Measurements from ENCODE around the gene DAGLB. TPM values are rescaled to one million over a fixed set of nuclear protein-coding genes. Genes with fewer than 3 reads are reported as not detected.

Gene DAGLB
- total and polyA plus RNA-seq, 9 donors, result 10.1 to 14.0 (median 10.9) TPM

DNA sequence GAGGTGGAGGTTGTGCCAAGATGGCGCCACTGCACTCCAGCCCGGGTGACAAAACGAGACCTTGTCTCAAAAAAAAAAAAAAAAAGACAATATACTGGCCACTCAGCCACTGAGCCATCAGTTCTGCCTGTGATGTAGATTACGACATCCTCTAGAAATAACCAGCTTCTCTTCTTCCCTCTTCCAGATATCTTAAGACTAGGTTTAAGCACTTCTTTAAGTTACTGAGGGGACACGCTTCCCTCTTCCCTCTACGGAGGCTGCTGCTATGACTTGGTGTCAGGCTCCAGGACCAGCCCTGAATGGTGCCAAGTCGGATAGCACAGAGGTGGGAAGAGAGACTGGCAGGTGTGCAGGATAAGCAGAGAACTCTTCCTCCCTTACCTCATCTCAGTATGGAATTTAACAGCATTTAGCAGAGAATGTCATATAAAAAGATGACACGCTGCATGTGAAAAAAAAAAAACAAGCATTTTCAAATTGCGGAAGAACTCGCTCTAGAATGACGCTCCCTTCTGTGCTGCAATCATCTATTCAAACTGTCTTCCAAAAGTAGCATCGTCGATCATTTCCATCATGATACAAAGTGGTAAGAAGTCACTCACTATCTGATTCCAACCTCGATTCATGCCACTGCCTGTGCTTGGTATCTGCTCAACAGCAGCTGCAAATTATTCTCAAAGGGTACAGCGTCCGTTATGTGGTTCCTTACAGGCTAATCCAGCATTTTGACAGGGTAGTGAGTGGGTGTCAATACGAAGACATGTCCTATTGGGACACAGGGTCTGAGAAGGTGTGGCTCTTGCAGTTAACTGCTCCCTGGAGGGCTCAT is 13.8 kb downstream of the DAGLB start:
- H3K27ac ChIP-seq (ENCODE audit: low read length), result peak overlapping the region; percentile 53
- H3K4me1 ChIP-seq (ENCODE audit: control insufficient read depth, insufficient read depth, low read length), result peaks cover 16% of the 10 kb centered on the region
- peaks cover 30% of the 10 kb centered on the region for H3K36me3 ChIP-seq (ENCODE audit: control insufficient read depth, insufficient read depth, low read length)
- 85% methylated on average over 12 of the region's 17 CpGs for WGBS (ENCODE audit: insufficient coverage)
- H3K27me3 ChIP-seq (ENCODE audit: control insufficient read depth, insufficient read depth, low read length), result no peaks in the 10 kb centered on the region
- H3K4me3 ChIP-seq (ENCODE audit: low read length), result no peak overlapping the region
- DNase-seq, result peak; percentile 61
- no peaks in the 10 kb centered on the region for H3K9me3 ChIP-seq (replicated peaks; ENCODE audit: control insufficient read depth, low read depth, low read length)

DNA sequence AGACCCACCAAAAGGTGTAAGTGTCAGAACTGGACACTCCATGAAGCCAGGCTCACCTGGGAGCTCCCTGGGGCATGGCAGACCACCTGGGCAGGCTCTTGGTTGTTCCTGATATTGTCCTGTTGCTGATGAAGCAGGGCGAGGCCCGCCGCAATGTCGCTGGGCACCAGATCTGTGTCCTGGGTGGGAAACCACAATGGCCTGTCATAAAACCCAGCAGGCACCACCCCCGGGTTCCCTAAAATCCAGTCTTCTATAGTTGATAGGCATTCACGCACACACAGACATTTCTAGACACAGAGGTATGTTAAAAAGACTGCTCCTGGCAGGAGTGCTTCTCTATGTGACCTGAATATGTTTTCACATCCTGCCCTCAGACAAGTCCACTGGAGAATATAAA is 15.0 kb downstream of the DAGLB start:
- Histone ChIP-seq H3K27ac (ENCODE audit: low read length) (no peak overlapping the region), H3K27me3 (ENCODE audit: control insufficient read depth, insufficient read depth, low read length) (no peaks in the 10 kb centered on the region), H3K36me3 (ENCODE audit: control insufficient read depth, insufficient read depth, low read length) (peaks cover 33% of the 10 kb centered on the region), H3K9me3 (replicated peaks; ENCODE audit: control insufficient read depth, low read depth, low read length) (no peaks in the 10 kb centered on the region), H3K4me1 (ENCODE audit: control insufficient read depth, insufficient read depth, low read length) (peaks cover 9% of the 10 kb centered on the region), H3K4me3 (ENCODE audit: low read length) (no peak overlapping the region)
- no peak for DNase-seq
- 80% methylated on average over 1 of the region's 6 CpGs for WGBS (ENCODE audit: insufficient coverage)

DNA sequence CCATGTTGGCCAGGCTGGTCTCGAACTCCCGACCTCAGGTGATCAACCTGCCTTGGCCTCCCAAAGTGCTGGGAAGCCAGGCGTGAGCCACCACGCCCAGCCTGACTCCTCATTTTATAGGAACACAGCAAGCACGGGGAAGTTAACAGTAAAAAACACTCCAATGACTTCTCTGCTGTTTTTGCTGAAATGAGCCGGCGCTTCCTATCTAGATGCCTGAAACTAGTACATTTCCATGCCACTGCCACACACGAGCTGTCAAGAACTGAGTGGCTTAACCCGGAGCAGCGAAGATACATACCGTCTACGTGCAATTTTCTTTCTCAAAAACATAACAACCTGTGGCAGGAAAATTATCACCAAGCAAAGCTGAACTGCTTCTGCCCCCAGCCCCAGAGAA is 16.8 kb downstream of the DAGLB start:
- peaks cover 48% of the 10 kb centered on the region for H3K36me3 ChIP-seq (ENCODE audit: control insufficient read depth, insufficient read depth, low read length)
- no peaks in the 10 kb centered on the region for H3K9me3 ChIP-seq (replicated peaks; ENCODE audit: control insufficient read depth, low read depth, low read length)
- DNase-seq, result no peak
- WGBS (ENCODE audit: insufficient coverage), result 87% methylated on average over 11 of the region's 12 CpGs
- no peak overlapping the region for H3K27ac ChIP-seq (ENCODE audit: low read length)
- no peaks in the 10 kb centered on the region for H3K27me3 ChIP-seq (ENCODE audit: control insufficient read depth, insufficient read depth, low read length)
- H3K4me3 ChIP-seq (ENCODE audit: low read length), result no peak overlapping the region
- peaks cover 3% of the 10 kb centered on the region for H3K4me1 ChIP-seq (ENCODE audit: control insufficient read depth, insufficient read depth, low read length)

DNA sequence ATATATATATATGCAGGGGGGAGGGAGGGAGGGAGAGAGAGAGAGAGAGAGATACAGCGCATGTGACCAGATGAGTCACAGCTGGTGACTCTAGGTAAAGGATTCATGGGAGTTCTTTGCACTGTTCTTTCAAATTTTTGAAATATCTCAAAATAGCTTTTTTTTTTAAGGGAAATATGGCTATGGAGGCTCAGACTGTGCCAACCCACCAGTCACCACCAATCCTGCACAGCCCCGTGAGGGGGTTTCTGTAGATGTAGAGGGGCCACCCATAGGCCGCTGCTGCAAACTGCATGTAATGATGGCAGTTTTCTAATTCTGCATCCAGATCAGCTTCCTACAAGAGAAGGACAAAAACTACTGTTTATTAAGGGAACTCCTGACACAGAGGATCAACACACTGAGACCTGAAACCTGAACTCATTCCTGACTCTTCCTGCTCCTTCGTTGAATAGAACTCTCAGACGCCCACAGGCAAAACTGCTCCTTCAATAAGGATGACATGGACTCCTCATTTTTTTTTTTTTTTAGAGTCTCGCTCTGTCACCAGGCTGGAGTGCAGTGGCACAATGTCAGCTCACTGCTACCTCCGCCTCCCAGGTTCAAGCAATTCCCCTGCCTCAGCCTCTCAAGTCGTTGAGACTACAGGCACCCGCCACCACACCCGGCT is 17.3 kb downstream of the DAGLB start:
- Histone ChIP-seq H3K4me1 (ENCODE audit: control insufficient read depth, insufficient read depth, low read length) (peaks cover 2% of the 10 kb centered on the region), H3K4me3 (ENCODE audit: low read length) (no peak overlapping the region), H3K9me3 (replicated peaks; ENCODE audit: control insufficient read depth, low read depth, low read length) (no peaks in the 10 kb centered on the region), H3K27ac (ENCODE audit: low read length) (no peak overlapping the region), H3K27me3 (ENCODE audit: control insufficient read depth, insufficient read depth, low read length) (no peaks in the 10 kb centered on the region), H3K36me3 (ENCODE audit: control insufficient read depth, insufficient read depth, low read length) (peaks cover 53% of the 10 kb centered on the region)
- DNase-seq, result no peak
- WGBS (ENCODE audit: insufficient coverage), result 88% methylated on average over 3 of the region's 10 CpGs

DNA sequence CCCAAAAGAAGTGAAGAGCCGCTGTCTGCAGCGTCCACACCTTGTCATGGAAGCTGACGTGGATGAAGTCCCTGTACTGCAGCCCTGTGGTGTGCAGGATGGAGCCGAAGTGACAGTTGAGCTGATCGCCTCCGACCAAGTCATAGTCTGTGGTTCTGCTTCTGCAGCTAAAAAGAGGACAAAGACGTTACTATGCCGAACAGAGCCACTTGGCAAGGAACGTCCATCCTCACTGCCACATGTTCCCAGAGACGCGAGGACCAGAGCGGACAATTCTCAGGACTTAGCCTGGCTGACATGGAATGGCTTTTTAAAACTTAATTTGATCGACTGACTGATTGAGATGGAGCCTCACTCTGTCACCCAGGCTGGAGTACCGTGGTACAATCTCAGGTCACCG is 21.8 kb downstream of the DAGLB start:
- WGBS (ENCODE audit: insufficient coverage), result 93% methylated on average over 15 of the region's 15 CpGs
- Histone ChIP-seq H3K36me3 (ENCODE audit: control insufficient read depth, insufficient read depth, low read length) (peaks cover 57% of the 10 kb centered on the region), H3K27me3 (ENCODE audit: control insufficient read depth, insufficient read depth, low read length) (no peaks in the 10 kb centered on the region)

DNA sequence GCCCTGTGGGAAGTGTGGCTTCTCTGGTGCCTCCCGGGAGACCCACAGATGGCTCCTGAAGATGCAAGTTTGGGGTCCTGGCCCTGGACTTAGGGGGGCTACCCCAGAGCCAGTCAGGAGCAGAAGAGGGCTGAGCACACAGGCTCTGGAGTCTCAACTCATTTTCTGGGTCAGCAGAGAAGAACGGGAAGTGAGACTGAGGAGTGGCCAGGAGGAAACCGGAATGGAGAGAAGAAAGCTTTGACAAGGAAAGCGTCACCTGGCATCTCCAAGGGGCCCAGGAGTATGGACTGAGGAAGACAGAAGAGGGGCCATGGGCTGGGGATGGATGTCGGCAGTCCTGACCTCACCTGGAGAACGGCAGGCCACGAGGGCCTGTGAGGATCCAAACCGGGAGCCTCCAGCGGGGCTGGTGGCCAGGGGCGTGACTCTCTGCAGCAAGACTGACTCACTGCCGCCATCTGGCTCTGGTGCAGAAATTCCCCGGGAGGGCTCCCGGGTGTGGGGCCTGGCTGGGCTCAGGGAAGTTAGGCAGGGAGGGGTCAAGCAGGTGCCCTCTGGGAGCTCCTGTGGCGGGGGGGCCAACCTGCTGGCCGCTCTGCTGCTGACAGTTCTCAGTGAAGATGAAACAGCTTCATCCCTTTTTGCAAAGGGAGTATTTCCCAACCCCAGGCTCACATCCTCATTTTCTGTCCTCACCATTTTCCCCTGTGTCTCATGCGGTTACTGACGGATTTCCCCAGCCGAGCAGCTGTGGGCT is 23.6 kb downstream of the DAGLB start:
- peak; percentile 73 for DNase-seq
- Histone ChIP-seq H3K4me3 (ENCODE audit: low read length) (no peak overlapping the region), H3K9me3 (replicated peaks; ENCODE audit: control insufficient read depth, low read depth, low read length) (no peaks in the 10 kb centered on the region), H3K27me3 (ENCODE audit: control insufficient read depth, insufficient read depth, low read length) (no peaks in the 10 kb centered on the region), H3K4me1 (ENCODE audit: control insufficient read depth, insufficient read depth, low read length) (peaks cover 17% of the 10 kb centered on the region), H3K27ac (ENCODE audit: low read length) (peak overlapping the region; percentile 65), H3K36me3 (ENCODE audit: control insufficient read depth, insufficient read depth, low read length) (peaks cover 58% of the 10 kb centered on the region)
- 70% methylated on average over 16 of the region's 18 CpGs for WGBS (ENCODE audit: insufficient coverage)

More for the DNA sequence above, 21.8 kb downstream of the DAGLB start:
- no peaks in the 10 kb centered on the region for H3K9me3 ChIP-seq (replicated peaks; ENCODE audit: control insufficient read depth, low read depth, low read length)
- H3K4me1 ChIP-seq (ENCODE audit: control insufficient read depth, insufficient read depth, low read length), result no peaks in the 10 kb centered on the region
- H3K27ac ChIP-seq (ENCODE audit: low read length), result no peak overlapping the region
- DNase-seq, result no peak
- no peak overlapping the region for H3K4me3 ChIP-seq (ENCODE audit: low read length)

DNA sequence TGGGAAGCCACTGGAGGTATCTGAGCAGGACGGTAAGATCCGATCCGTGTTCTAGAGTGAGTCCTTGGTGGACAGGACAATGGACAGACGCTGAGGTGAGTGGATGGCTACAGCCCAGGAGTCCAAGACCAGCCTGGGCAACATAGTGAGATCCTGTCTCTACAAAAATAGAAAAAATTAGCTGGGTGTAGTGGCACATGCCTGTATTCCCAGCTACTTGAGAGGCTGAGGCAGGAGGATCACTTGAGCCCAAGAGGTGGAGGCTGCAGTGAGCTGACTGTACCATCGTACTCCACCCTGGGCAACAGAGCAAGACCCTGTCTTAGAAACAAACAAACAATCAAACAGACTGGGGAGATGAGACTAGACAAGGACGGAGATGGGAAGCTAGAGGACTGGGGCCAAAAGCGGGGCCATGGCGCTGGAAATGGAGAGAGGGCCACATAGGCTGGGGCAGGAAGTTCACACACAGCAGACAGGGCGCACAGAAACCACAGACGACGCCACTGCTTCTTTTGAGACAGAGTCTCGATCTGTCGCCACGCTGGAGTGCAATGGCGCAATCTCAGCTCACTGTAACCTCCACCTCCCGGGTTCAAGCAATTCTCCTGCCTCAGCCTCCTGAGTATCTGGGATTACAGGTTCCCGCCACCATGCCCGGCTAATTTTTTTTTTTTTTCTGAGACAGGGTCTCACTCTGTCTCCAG is 24.7 kb downstream of the DAGLB start:
- no peaks in the 10 kb centered on the region for H3K27me3 ChIP-seq (ENCODE audit: control insufficient read depth, insufficient read depth, low read length)
- H3K27ac ChIP-seq (ENCODE audit: low read length), result no peak overlapping the region
- H3K9me3 ChIP-seq (replicated peaks; ENCODE audit: control insufficient read depth, low read depth, low read length), result no peaks in the 10 kb centered on the region
- no peak for DNase-seq
- 94% methylated on average over 16 of the region's 18 CpGs for WGBS (ENCODE audit: insufficient coverage)
- H3K36me3 ChIP-seq (ENCODE audit: control insufficient read depth, insufficient read depth, low read length), result peaks cover 53% of the 10 kb centered on the region
- H3K4me3 ChIP-seq (ENCODE audit: low read length), result no peak overlapping the region
- peaks cover 17% of the 10 kb centered on the region for H3K4me1 ChIP-seq (ENCODE audit: control insufficient read depth, insufficient read depth, low read length)

DNA sequence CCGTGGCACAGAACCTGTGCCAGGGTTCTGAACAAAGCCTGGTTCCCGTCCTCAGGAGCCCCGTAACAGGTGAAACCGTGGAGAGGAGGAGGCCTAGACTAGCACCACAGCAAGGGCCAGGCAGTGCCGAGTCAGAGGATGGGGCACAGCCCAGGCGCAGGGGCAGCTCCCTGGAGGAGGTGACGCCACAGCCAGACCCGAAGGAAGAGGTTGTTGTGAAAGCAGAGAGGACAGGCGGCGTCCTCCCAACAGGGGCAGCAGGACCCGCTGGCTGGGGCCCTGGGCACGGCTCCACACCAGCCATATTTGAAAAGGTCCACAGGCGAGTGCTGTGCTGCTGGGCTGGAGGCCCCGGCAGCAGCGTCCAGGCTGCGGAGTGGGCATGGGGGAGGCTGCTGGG is 25.7 kb downstream of the DAGLB start:
- no peak for DNase-seq
- peaks cover 52% of the 10 kb centered on the region for H3K36me3 ChIP-seq (ENCODE audit: control insufficient read depth, insufficient read depth, low read length)
- H3K4me1 ChIP-seq (ENCODE audit: control insufficient read depth, insufficient read depth, low read length), result peaks cover 17% of the 10 kb centered on the region
- H3K27ac ChIP-seq (ENCODE audit: low read length), result no peak overlapping the region
- no peaks in the 10 kb centered on the region for H3K9me3 ChIP-seq (replicated peaks; ENCODE audit: control insufficient read depth, low read depth, low read length)
- 92% methylated on average over 16 of the region's 16 CpGs for WGBS (ENCODE audit: insufficient coverage)
- no peaks in the 10 kb centered on the region for H3K27me3 ChIP-seq (ENCODE audit: control insufficient read depth, insufficient read depth, low read length)
- no peak overlapping the region for H3K4me3 ChIP-seq (ENCODE audit: low read length)

DNA sequence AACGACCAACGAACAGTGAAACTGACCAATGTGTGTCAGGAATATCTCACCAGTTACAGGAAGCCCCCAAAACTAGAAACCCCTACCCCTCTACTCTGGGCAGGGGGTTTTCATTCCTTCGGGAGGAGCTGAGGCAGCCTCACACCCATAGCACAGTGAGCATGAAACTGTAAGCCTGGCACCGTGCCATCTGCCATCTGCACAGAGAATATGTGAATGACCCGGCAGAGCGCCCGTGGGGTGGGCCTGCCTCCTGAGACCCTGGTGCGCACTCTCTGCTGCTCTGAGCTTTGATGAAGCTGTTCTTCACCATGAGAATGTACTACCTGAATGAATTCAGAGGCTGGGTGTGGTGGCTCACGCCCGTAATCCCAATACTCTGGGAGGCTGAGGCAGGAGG is 27.1 kb downstream of the DAGLB start:
- Histone ChIP-seq H3K4me1 (ENCODE audit: control insufficient read depth, insufficient read depth, low read length) (peaks cover 17% of the 10 kb centered on the region), H3K4me3 (ENCODE audit: low read length) (no peak overlapping the region), H3K27me3 (ENCODE audit: control insufficient read depth, insufficient read depth, low read length) (no peaks in the 10 kb centered on the region), H3K9me3 (replicated peaks; ENCODE audit: control insufficient read depth, low read depth, low read length) (no peaks in the 10 kb centered on the region), H3K27ac (ENCODE audit: low read length) (no peak overlapping the region), H3K36me3 (ENCODE audit: control insufficient read depth, insufficient read depth, low read length) (peaks cover 55% of the 10 kb centered on the region)
- 86% methylated on average over 8 of the region's 10 CpGs for WGBS (ENCODE audit: insufficient coverage)
- peak; percentile 41 for DNase-seq
